Stimulated activated CD8-positive, alpha-beta memory T cell treated with anti-CD3 and anti-CD28 coated beads, Interleukin-12 subunit alpha, Interleukin-12 subunit beta, amount 100 ng/mL, for 24 hours (primary cell): Measurements from ENCODE around the gene SNTG2.

Experiments used
- DNase-seq: peaks from one replicate; pipeline ENCODE4 v3.0.0-alpha.2; 2020; ENCODE audit errors: extremely low read depth

SNTG2 gene

DNA sequence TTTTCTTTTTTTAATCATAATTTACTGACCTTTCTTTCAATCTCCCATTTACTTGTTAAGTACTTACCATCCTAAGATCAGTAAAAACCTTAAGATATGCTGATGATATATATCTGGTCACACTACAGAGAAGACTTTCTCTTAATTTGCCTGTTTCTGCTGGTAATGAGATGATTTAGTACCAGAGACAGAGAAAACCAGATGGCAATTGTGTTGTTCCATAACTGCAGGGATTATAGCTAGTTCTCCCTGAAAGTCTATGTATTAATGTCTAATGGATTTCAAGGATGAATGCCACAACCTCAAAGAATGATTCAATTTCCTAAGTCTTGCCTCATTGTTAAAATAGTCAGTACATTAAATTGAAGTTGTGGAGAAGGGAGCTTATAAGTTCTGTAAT is 40.3 kb downstream of the SNTG2 start:
- no peak for DNase-seq

DNA sequence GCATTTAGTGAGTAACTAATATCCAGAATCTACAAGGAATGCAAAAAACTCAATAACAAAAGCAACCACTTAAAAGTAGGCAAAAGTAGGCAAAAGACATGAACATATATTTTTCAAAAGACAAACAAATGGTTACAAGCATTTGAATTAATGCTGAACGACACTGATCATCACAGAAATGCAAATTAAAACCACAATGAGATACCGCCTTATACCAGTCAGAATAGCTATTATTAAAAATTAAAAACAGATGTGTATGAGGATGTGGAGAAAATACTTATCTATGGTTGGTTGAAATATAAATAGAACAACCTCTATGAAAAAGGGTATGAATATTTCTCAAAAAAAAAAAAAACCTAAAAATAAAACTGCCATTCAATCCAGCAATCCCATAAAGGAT is 51.7 kb downstream of the SNTG2 start:
- DNase-seq: no peak

DNA sequence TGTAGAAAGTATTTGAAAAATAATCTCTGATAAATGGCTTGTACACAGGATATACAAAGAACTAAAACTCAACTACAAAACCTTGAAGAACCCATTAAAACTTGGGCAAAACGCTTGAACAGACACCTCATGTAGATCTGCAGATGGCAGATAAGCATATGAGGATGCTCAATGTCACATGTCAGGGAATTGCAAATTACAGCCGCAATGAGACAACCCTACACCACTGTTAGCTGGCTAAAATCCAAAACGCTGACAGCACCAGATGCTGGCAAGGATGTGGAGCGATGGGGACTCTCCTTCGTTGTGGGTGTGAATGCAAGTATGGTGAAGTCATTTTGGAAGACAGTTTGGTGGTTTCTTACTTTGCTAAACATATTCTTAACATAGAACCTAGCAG is 53.7 kb downstream of the SNTG2 start:
- DNase-seq: no peak

DNA sequence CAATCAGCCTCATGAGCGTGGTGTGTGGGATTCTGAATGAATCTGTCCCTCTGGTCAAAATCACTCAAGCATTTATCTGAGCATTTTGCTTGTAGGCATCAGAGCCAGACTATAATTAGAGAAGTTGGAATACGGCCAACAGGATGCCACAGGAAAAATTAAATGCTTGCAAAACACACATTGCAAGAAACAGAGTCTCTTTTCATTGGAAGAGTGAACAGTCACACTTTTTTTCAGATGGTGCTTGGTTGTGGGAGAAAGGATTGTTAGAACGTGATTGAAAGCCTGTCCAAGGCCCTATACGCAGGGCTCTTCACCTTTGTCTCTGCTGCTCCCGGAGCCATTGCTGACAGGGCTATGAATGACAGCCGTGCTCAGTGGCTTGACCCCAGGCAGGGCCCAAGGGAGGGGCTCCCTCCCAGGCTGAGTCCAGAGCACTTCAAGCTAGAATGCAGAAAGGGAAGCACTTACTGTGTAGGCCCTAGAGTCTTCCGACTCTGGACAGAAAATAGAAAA is 59.8 kb downstream of the SNTG2 start:
- no peak for DNase-seq

DNA sequence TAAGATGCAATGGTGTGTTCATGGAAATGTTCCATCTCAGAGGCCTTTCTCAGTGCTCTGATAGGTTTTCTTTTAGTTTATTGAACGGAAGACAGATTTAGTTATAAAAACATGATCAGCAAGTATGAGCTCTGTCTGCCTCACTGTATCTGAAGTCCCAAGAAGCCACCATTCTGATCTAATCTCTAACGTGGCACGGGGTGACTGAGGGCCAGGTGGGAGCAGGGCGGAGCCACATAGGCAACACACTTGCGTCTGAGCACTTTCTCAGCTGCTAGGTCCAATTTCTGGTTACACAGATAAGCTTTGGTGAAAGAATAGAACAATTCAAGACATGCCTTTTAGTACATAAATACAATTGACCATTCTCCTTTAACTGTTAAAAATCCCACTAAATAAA is 60.4 kb downstream of the SNTG2 start:
- DNase-seq: no peak

DNA sequence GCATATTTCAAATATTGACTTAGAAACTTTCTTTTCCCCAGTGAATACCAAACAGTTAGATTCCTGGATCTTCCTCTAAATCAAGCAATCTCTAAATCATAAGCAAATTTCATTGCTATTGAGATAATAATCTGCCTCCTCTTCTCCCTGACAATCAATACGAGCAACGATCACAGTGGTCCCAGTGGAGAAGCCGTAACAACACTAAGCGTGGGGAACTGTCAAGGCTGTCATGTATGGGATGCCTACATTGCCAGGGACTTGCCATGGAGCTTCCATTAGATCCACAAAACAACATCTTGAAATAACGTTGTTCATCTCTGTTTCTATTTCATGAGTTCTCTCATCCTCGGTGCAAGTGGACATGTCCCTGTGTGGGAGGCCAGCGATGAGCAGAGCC is 61.3 kb downstream of the SNTG2 start:
- no peak for DNase-seq

DNA sequence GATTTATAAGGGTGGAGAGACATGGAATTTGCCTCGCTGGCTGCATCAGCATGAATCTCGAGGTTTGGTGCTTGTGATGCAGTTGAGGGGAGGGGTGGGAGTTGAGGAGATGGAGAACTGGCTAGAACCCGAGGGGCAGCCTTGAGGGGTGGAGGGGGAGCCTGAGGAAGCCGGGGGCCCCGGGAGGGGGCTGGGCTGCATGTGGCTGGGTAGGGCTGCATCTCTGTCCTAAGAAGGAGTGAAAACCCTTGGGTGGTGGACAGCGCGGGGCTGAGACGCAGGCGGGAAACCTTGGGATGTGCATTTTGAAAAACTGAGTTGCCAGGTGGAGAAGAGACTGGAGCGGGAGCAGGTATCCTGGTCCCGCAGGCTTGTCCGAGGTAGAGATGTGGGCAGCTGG is 64.2 kb downstream of the SNTG2 start:
- DNase-seq: no peak

DNA sequence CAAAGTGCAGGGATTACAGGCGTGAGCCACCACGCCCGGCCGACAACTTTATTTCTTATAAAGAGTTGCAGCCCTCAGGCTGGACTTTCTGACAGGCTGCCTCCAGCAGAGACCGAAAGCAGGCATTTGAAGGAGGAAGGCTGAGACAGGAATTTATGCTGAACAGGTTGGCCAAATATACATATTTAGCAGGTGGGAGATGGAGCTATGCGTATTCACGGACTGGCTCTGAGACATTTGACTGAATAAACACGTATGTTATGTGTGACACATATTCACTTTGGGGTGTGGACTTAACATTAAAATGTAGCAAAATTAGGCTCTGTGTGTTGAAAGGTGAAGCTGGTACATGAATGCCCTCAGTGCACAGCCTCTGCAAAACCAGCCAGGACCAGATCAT is 65.9 kb downstream of the SNTG2 start:
- no peak for DNase-seq

DNA sequence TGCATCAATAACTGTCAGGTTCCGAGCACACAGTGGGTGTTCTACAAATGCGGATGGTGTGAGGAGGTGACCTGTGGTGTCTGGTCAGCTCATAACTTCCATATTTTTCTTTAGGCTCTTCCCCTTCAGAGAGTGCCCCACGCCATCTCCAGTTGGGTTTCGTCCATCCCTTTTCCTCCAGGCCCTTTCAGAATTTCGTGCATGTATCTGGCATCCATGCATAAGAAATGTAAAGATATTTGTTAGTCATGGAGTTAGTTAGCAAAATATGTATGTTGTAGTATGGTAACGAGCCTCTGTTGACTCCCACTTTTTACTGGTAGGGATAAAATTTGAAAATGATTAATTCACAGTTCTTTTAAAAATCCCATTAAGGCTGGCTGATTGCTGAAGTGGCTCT is 67.2 kb downstream of the SNTG2 start:
- DNase-seq: no peak

DNA sequence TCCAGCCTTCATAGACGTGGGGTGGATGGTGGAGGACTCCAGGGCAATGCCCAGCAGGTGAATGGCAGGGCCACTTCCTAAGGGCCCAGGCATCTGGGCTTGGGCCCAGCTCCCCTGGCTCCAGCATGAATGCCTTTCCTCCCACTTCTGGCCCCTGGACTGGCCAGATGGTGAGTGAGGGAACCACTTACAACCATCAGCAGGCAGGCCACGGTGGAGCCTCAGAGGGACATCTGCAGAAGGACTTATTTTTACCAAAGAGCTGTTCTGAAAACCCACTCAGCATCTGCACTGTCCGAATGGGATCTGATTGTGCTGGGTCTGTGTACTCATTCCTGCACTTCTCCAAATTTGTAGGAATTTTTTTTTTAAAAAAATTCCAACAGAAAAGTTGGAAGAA is 69.6 kb downstream of the SNTG2 start:
- no peak for DNase-seq

DNA sequence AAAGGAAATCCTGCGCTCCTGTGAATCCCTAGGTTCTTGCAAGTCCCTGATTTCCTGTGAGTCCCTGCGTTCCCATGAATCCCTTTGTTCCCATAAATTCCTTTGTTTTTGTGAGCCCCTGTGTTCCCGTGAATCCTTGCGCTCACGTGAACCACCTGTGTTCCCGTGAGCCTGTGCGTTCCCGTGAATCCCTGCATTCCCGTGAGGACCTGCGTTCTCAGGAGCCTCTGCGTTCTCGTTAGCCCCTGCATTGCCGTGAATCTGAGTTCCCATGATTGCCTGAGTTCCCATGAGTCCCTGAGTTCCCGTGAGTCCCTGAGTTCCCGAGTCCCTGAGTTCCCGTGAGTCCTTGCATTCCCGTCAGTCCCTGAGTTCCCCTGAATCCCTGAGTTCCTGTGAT is 71.5 kb downstream of the SNTG2 start:
- DNase-seq: no peak

DNA sequence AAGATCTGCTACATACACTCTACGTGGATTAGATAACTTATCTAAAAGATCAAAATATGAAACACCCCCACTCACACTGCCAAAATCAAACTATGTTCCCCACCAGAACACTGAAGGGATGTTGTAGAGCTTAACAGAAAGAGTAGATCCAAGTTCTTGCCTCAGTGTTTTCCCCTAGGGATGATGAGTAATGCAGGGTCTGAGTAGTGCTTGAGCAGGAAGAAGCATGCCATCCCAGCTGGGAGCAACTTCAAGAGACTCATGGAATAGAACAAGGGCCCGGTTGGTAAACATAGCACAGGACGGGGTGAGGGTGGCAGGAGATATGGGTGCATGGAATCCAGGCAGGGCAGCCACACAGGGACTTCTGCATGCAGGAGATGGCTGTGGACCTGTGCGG is 74.3 kb downstream of the SNTG2 start:
- no peak for DNase-seq

DNA sequence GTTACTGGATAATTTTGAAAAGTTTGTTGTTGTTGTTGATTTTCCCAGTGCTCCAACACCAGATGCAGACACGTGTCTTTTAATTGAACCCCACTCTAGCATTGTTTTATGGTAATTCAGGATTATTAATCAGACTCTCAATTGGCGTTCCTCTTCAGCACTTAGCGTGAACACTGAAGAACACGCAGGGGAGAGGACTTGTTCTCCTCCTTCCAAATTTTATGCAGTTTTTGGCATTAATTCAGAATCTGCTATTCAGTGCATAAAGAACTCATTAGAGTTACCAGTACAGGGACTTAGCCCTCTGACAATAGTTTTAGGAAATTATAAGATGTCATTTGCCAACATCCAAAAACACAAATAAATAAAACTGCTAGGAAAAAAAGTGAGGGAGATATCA is 75.5 kb downstream of the SNTG2 start:
- no peak for DNase-seq

DNA sequence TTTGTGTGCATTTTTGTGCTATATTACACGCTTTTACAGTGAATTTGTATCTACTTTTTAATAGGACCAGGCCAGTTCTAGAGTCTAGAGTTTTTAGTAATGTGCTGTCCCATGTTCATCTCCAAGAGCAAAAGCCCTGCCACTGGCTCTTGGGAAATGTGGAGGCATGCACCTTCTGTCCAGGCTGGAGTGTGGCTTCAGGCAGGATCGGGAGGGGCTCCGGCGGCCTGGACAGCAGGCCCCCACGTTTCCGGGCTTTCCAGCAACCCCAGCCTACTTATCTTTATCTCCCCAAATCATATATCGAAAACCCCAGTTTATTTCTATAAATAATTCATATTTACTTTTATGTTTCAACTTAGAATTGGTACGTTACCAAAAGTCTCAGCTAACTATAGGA is 78.2 kb downstream of the SNTG2 start:
- DNase-seq: no peak

DNA sequence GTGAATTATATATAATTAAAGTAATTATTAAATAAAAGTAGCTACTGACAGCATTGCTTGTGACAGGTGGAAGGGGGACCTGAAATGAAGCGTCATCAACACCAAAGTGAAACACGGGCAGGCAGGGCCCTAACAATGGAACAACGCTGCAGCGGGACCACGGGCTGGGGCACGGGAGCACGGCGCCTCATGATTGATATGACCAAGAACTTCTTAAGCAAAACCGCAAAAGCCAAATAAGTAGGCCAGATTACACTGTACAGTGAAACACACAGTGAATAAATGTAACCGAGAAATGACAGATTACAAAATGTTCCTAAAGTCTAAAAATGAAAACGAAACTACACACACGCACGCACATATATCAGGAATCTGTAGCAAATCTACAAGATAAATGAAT is 81.4 kb downstream of the SNTG2 start:
- DNase-seq: no peak

DNA sequence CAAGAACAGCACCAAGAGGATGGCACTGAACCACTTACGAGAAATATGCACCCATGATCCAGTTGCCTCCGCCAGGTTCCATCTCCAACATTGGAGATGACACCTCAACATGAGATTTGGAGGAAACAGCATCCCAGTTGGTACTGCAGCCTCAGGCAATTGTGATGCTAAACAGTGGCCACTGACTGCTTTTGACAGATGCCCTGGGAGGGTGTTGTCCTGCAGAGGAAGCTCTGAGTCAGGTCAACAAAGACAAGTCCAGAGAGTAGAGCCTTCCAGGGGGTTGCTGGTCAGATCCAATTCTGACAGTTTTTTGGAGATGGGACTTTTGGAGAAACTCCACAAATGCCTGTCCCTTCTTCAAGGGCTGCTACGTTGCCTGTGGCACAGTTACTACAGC is 82.4 kb downstream of the SNTG2 start:
- no peak for DNase-seq

DNA sequence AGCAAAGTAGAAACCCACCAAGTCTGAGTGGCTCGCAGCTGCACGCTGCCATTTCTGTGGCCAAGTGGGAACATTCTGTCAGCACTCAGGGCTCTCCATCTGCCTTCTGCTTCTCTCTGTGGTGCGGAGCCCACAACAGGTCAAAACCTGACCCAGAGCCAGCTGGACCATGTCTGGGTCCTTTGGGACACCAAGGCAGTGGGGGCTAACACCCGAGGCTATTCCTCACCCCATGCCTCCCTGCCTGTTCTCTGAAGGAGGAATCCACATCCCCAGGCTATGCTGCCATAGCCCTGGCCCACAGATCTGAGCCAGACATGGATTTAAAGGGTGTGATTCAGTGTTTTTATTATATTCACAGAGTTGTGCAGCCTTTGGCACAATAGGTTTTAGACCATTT is 86.4 kb downstream of the SNTG2 start:
- no peak for DNase-seq

DNA sequence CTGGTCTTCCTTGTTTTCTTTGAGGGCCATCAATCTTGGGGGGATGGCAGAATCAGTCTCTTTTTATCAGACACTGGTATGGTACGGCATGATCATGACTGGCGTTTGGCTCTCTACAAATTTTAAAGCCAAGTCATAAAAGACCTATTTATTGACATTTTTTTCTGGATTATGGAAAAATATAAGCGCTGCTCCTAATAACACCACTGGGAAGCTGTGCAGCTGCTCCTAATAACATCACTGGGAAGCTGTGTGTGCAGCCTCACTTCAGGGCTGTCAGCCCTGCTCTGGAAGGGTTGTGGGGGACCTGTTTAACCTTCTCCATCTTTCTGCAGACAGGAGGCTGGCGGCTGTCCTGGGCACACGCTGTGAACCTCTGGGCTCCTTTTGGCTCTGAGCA is 88.9 kb downstream of the SNTG2 start:
- DNase-seq: no peak

DNA sequence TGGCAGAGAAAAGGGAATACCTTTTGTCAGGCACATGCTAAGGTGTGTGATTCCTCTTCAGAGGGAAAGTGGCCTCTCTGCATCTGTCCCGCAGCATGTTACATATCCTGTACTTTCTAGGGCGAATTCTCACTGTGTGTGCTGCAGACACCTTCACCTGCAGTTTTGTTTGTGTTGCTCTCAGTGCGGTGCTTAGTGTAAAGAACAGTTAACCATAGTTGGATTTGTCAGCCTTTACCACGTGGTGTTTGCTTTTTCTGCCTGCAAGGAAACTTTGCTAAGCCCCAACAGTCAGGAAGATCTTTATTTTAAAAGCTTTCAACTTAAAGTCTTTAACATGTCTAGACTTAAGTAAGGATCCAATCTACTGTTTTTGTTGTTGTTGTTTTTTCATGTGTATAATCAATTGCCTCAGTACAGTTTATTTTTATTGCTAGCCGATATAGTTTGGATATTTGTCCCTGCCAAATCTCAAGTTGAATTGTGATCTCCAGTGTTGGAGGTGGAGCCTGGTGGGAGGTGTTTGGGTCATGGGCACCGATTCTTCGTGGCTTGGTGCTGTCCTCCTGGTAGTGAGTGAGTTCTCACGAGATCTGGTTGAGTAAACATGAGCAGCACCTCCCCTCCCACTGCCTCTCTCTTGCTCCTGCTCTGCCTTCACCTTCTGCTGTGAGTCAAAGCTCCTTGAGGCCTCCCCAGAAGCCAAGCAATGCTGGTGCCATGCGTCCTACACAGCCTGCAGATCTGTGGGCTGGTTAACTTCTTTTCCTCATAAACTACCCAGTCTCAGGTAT is 90.6 kb downstream of the SNTG2 start:
- no peak for DNase-seq

DNA sequence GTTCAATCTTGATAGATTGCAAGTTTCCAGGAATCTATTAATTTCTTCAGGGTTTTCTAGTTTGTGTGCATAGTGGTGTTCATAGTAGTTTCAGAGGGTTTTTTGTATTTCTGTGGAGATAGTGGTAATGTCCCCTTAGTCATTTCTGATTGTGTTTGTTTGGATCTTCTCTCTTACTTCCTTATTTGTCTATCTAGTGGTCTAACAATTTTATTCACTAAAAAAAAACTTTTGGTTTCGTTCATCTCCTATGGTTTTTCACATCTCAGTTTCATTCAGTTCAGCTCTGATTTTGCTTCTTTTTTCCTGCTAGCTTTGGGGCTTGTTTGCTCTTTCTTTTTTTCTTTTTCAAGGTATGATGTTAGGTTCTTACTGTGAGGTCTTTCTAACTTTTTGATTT is 94.5 kb downstream of the SNTG2 start:
- no peak for DNase-seq

DNA sequence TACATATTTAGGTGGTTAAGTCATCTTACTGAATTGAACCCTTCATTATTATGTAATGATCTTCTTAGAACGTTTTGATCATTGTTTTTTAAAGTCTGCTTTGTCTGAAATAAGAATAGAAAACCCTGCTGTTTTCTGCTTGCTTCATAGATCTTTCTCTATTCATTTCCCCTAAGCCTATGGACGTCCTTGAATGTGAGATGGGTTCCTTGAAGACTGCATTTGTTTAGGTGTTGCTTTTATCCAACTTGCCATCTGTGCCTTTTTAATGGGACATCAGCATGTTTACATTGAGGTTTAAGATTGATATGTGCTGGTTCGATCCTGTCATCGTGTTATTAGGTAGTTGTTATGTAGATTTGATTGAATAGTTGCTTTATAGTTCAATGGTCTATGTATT is 95.4 kb downstream of the SNTG2 start:
- no peak for DNase-seq

DNA sequence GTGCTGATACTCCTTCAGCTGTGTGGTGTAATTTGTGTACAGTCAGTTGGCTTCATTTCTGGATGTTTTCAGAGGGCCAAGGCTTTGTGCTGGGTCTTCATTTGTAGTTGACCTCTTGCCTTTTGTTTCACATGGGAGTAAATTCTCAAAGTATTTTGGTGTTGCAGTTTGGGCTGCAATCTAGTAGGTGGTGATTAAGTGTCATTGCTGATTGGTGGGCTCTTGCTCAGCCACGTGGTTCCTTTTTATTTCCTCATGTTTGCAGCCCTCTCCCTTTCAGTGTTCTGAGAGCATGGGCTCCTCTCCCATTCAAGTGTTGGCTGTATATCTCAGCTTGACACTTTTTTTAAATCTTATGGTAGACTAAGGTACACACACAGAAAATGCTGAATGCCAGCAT is 96.8 kb downstream of the SNTG2 start:
- DNase-seq: no peak

DNA sequence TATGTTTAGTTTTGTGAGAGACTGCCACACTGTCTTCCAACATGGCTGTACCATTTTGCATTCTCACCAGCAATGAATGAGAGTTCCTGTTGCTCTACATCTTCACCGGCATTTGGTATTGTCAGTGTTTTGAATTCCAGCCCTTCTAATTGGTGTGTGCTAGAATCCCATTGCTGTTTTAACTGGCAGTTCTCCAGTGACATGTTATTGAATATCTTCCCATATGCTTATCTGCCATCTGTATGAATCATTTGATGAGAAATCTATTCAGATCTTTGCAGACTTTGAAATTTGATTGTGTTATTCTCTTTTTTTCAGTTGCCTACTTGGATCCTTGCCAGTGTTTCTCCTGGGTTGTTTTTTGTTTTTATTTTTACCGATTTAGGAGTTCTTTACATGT is 99.0 kb downstream of the SNTG2 start:
- DNase-seq: no peak

DNA sequence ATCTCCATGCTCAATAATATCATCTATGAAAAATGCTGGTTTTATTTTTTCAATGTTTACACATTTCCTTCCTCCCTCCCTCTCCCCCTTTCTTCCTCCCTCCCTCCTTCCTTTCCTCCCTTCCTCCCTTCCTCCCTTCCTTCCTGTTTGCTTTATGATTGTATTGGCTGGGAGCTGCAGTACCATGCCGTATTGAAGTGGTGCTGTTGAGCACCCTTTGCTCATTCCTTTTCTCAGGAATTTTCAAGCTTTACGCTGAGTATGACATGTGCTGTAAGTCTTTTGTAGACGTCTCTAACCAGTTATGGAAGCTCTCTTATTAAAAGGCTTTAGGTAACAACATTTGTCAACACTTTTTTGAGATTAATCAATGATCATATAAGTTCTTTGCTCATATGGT is 100.4 kb downstream of the SNTG2 start:
- DNase-seq: no peak
